Frontal cortex (tissue), 4 donors: ENCODE measurements around the gene ANO2. TPM values are rescaled to one million over a fixed set of nuclear protein-coding genes. Genes with fewer than 3 reads are reported as not detected.
A peak's percentile ranks its signal among the peaks of the same experiment; 100 is the strongest.

Experiments used
- DNase-seq, 2 donors: peaks; one replicate each; pipeline ENCODE4 v3.0.0; 2012; ENCODE audit warnings: low spot score in 2 of 2
- FAIRE-seq: peaks from 2 replicates; lab custom pipeline; 2012; peaks lifted over from hg19 to GRCh38; lab: Jason Lieb, UNC
- total RNA-seq: library from RNA; depleted of rRNA; stranded (reverse); fragments of >200 nt; gene quantifications from one replicate; pipeline ENCODE4 v1.2.3, GENCODE V29; 2014
- donor health status: control.
- donor health status: control.
- donor health status: control.

The ANO2 gene
- total RNA-seq, 1 donor from 2014 or later = 4.1 TPM

- FAIRE-seq = no peak
- DNase-seq = peak in 1 of 2 donors; percentile 61
These were observed 20.9 kb upstream of the ANO2 start for GRCh38 chr12:5965950-5966383.

DNA sequence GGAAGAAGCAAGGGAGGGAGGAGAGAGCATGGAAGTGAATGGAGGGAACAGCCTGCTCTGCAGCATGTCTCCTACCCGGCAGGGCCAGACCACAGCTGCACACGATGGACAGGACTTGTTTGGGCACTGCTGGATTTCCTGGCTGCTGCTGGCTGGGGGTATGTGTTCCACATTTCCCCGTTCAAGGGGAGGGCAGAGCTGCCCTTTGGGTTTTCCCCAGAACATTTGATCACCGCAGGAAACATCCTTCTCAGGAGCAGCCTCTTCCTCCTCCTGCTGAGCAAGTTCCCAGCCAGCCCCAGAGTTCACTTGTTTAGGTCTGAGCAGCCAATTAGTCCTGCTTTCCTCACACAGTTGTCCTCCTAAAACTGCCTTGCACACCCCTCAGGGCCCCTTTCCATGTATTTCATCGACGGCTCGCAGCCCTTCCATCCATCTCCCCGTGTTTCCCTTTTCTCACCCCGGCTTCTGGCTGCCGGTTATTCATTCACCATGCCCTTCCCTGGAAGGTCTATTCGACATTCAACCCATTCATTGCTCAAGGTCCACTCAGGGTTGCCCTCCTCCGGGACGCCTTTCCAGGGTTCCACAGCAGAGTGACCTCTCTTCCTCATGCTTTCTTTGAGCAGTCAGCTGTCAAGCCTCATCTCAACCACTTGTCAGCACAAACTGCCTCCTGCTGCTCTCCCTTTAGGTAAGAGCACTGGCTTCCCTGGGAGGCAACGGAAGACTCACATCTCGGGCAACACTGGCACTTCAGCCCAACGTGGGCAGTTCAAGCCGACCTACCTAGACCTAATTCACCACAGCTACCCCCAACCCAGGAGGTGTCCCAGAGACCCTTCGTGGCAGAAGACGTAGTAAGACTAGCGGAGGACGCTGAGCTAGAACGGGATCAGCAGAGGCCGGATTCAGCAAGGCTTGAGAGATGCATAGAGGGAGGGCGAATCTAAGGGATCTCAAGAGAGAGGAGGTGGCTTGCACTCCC lies 20.1 kb upstream of the ANO2 start:
- DNase-seq (no peak), FAIRE-seq (no peak)

DNA sequence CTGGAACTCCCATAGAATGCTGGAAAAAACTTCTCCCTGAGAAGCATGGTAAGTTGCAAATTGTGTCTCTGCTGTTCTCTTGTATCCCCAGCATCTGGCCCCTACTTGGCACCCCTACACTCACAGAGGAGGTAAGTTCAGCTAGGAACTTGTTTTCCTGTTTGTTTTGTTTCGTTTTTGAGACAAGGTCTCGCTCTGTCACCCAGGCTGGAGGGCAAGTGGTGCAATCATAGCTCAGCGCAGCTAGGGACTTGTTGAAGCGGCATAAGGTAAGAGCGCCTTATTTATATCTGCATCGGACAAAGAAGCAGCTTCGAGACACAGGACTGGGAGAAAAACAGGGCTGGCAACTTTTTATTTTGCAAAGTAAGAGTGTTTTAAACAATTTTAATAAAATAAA lies 18.5 kb upstream of the ANO2 start:
- no peak for FAIRE-seq
- DNase-seq = no peak

- FAIRE-seq (no peak), DNase-seq (no peak)
These were observed 15.7 kb upstream of the ANO2 start for GRCh38 chr12:5960783-5961182.

GRCh38 chr12:5956987-5957386 lies 11.9 kb upstream of the ANO2 start:
- DNase-seq (no peak), FAIRE-seq (no peak)

- DNase-seq (no peak), FAIRE-seq (no peak)
These were observed 9.6 kb upstream of the ANO2 start for GRCh38 chr12:5954661-5955060.

DNA sequence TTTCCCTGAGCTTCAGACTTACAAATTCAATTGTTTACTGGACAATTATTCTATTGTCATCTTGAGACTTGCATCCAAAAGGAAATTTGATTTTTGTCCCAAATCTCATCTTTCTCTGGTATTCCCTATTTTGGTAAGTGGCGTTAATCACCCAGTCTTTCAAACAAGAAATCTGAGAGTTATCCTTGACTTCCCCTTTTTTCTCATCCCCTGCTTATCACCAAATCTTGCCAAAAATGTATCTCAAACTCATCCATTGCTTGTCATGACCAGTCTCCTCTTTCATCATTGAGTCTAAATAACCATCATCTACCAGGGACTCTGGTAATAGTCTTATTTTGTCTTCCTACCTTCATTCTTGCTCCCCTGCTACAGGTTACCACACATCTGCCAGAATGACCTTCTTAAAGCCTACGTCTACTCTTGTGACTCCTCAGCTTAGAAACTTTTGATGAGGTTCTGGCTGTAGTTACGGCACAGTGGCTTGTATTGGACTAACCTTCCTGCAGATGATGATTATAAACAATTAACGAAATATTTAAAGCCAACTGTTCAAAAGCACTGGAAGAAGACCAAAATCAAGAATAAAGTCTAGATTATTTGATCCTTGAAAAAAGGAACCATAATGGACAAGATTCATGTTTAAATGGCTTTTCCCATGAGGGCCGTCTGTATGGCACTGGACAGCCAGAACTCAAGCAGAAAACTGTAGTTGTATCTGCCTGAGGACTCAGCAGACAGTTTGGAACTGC lies 9.0 kb upstream of the ANO2 start:
- DNase-seq (no peak), FAIRE-seq (no peak)

DNA sequence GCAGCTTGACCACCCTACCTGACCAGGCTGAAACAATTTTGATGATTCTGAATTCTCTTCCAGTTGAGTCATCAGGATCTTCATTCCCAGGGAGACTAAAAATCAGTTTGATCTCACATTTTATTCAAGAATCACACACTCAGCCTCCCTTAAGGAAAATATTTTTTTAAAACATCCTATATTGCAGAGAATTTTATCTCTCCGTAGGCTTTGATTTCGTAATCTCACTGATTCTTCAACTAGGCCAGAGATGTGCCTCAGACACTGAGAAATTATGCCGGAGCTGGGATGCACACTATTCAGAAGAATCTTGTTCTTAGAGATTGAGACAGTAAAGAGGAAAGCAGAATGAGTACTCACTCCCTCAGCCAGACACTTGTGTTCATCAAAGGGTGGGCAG lies 7.0 kb upstream of the ANO2 start:
- DNase-seq (no peak), FAIRE-seq (no peak)

DNA sequence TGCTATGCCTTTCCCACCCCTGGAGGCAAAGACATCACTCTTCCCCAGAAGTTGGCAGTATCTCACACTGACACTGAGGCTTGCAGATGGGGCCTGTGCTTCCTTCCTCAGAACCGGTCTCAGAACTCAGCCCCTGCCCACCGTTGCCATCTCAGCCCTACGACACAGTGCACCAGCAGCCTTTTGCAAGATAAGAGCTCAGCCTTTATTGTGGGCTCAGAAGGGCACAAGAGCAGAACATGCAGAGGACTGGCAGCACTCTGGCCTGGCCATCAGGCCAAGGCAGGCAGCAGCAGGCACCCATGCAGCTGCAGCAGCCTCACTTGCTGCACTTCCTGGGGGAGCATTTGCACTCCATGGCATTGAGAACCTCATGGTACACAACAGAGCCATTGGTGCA lies 3.6 kb upstream of the ANO2 start:
- DNase-seq (no peak), FAIRE-seq (no peak)

DNA sequence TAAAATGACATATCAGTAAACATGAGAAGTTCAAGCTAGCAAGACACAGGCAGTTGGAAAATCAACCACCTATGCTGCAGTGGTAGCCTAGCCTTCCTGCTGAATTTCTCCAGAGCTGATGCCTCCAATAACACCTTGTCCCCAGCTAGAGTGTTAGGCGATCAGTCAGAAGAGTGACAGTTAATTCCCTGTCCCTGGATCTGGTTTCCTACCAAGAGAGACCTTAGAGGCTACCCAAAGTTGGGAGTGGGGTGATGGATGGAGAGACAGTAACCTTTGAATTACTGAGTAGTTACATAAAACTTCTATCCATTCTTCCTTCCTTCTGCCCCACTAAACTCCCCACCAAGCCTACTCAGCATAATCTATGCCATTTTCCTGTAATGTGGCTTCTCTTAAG lies 1.9 kb upstream of the ANO2 start:
- DNase-seq (no peak), FAIRE-seq (no peak)

- FAIRE-seq (no peak), DNase-seq (no peak)
These were observed 1.3 kb upstream of the ANO2 start for GRCh38 chr12:5946388-5946787.

GRCh38 chr12:5944688-5945070 lies 380 bp downstream of the ANO2 start:
- no peak for FAIRE-seq
- no peak for DNase-seq

- no peak for FAIRE-seq
- no peak for DNase-seq
These were observed 1.0 kb downstream of the ANO2 start for GRCh38 chr12:5944053-5944452.

DNA sequence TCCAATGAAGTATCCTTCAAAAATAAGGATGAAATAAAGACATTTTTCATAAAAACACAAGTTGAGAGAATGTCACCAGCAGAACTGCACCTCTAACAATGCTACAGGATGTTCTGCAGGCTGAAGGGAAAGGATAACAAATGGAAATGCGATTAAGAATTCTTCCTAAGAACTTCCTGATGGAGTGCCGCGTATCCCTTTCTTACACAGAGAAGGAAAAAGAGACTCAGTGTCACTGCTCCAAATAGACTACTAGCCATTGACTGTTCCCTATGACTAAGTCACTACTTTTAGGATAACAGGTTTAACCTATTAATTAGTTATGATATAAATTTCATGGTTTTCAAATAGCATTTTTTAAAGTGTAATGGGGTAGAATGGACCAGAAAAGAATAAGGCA lies 3.2 kb downstream of the ANO2 start:
- DNase-seq (no peak), FAIRE-seq (no peak)

DNA sequence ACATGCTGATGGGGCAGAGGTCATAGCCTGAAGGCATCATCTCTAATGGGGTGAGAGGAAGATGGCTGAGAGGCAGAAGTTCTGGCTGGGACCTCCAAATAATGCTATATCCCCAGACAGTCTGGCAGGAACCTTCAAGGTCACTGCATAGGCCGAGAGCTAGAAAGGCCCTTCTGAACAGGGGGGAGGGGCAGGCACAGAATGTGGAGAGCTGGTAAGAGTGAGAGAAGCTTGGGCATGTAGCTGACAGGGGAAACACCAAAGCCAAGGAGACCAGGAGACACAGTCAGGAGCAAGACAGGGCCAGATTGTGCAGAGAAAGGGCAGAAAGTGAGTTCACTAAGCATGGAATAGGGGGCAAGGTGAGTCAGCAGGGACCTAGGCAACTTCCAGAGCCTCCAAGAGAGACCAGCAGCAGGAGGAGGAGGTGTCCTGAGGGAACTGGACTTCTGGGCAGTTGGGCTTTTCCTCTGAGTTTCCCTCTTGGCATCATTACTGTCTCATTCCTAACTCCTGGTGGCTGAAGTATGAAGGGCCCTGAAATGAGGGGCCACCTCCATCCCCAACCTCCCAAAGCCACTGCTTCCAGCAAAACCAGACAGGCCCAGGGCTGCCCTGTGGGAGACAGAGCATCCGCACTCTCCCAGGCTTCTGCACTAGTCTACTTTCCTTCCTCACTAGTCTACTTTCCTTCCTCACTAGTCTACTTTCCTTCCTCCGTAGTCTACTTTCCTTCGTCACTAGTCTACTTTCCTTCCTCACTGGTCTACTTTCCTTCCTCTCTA lies 17.1 kb downstream of the ANO2 start:
- no peak for FAIRE-seq
- no peak for DNase-seq

- no peak for FAIRE-seq
- no peak for DNase-seq
These were observed 19.4 kb downstream of the ANO2 start for GRCh38 chr12:5925646-5926045.

GRCh38 chr12:5924342-5924741 lies 20.7 kb downstream of the ANO2 start:
- FAIRE-seq (no peak), DNase-seq (no peak)

DNA sequence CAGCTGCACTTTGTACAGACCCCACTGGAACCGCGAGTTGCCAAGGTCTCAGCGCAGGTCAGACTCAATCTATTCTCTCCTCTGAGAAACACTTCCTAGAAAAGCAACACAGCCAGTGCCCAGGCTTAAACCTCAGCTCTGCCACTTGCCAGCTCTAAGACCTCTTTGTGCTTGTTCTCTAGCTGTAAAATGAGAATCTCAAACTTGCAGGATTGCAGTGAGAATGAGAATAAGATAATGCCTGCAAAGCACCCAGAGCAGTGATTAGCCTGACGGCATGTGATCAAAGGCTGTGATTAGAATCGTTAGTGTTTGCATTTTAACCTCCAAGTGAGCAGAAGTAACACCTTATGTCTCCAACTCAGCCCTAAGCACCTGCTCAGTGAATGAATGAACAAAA lies 21.3 kb downstream of the ANO2 start:
- DNase-seq (no peak), FAIRE-seq (no peak)

GRCh38 chr12:5923043-5923605 lies 21.9 kb downstream of the ANO2 start:
- no peak for FAIRE-seq

More at GRCh38 chr12:5923043-5923605, 21.9 kb downstream of the ANO2 start:
- no peak for DNase-seq
